ENCODE results near the gene TBX18.

DNA sequence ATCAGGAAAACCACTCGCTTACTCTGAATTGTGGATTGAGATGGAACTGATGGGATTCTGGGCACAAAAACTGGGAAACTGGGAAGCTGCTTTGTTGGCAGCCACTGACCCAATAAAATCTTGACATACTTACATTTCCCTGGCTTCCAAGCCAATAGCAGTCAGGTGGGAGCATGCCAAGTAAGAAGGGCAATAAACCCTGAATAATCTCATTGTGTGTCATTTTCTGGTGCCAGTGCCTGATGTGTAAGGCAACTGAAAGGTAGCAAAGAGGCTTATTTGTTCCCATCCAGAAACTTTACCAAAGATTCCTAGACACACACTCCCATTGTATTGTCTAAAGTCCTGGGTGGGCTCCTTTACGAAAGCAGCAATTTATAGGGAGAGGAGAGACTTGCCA, 93.2 kb downstream of the TBX18 start:
- no peak for TF ChIP-seq POLR2A (IDR thresholded peaks at IDR 0.05)
- TF ChIP-seq, protein P1, sequence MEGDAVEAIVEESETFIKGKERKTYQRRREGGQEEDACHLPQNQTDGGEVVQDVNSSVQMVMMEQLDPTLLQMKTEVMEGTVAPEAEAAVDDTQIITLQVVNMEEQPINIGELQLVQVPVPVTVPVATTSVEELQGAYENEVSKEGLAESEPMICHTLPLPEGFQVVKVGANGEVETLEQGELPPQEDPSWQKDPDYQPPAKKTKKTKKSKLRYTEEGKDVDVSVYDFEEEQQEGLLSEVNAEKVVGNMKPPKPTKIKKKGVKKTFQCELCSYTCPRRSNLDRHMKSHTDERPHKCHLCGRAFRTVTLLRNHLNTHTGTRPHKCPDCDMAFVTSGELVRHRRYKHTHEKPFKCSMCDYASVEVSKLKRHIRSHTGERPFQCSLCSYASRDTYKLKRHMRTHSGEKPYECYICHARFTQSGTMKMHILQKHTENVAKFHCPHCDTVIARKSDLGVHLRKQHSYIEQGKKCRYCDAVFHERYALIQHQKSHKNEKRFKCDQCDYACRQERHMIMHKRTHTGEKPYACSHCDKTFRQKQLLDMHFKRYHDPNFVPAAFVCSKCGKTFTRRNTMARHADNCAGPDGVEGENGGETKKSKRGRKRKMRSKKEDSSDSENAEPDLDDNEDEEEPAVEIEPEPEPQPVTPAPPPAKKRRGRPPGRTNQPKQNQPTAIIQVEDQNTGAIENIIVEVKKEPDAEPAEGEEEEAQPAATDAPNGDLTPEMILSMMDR (IDR thresholded peaks at IDR 0.05), result no peak
